Measurements from ENCODE around the gene SLC34A1. TPM values are rescaled to one million over a fixed set of nuclear protein-coding genes. Genes with fewer than 3 reads are reported as not detected.
A peak's percentile ranks its signal among the peaks of the same experiment; 100 is the strongest.

Gene SLC34A1
- total RNA-seq, 4 donors from 2014 or later, result not detected

DNA sequence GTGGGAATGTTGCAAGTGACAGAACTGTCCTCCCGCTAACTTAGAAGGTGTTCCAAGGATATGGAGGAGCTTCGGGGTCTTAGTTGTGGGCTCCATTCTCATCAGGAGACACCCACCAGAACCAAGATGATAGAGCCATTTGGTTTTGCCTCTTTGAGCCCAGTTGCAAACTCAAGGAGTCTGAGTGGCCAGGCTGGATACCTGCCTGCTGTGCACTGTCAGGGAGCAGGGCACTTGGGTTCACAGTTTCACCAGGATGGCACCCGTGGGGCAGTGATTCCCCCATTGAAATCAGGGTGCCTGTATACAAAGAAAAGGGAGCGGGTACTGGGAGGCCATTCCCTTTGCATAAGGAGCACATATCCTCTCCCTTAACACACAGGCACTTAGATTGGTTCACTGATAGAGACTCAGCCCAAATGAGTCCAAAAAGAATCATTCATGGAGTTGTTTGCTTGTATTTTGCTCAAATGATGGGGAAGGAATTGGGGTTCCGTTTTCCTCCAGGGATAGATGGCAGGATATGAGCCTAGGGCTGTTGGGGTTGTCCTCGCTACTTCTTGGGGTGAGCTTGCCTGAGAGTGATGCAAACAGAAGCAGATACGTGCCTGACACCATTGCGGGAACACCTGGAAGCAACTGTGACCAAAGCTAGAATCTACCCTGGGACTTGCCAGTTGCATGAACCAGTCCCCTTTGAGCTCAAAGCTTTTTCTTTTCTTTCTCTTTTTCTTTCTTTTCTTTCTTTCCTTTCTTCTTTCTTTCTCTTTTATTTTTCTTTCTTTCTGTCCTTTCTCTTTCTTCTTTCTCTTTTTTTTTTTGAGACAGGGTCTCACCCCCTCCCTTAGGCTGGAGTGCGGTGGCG, 61.0 kb downstream of the SLC34A1 start:
- ATAC-seq (no peak), DNase-seq (no peak)
- in situ Hi-C loops (cut with MboI; ENCODE audit: low sequenced_read_pairs in 4 of 4) (loop anchor here in 1 of 4 donors (10.0 kb wide), 1 partner anchor 50 kb away; no protein-coding TSS in a partner anchor), intact Hi-C loops (cut with DNase I; ENCODE audit: low total_unique reads) (no loop called here)
- Histone ChIP-seq H3K27me3 (peaks cover under 1 to 27% (median 21%) of the 10 kb centered on the region in 3 donors), H3K27ac (no peak overlapping the region), H3K4me1 (peaks cover 12 to 19% of the 10 kb centered on the region in 2 donors), H3K36me3 (peaks cover 0 to 11% of the 10 kb centered on the region in 2 donors), H3K9me3 (no peaks in the 10 kb centered on the region), H3K4me3 (no peak overlapping the region)
- TF ChIP-seq, protein P1, sequence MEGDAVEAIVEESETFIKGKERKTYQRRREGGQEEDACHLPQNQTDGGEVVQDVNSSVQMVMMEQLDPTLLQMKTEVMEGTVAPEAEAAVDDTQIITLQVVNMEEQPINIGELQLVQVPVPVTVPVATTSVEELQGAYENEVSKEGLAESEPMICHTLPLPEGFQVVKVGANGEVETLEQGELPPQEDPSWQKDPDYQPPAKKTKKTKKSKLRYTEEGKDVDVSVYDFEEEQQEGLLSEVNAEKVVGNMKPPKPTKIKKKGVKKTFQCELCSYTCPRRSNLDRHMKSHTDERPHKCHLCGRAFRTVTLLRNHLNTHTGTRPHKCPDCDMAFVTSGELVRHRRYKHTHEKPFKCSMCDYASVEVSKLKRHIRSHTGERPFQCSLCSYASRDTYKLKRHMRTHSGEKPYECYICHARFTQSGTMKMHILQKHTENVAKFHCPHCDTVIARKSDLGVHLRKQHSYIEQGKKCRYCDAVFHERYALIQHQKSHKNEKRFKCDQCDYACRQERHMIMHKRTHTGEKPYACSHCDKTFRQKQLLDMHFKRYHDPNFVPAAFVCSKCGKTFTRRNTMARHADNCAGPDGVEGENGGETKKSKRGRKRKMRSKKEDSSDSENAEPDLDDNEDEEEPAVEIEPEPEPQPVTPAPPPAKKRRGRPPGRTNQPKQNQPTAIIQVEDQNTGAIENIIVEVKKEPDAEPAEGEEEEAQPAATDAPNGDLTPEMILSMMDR (IDR thresholded peaks at IDR 0.05 in 4 of 5, conservative IDR thresholded peaks at IDR 0.05 in 1 of 5), result no peak
- no peak for TF ChIP-seq POLR2A (IDR thresholded peaks at IDR 0.05)

DNA sequence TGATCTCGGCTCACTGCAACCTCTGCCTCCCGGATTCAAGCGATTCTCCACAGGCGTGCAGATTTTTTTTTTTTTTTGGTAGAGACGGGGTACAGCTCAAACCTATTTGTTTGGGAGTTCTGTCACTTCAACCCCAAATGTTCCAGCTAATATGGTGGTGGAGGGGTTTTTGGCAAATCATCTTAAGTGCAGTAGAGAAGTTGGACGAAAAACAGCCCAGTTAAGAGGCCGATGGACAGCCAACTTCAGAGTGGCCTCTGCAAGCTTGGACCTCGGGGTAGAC, 61.6 kb downstream of the SLC34A1 start:
- Histone ChIP-seq H3K9me3 (no peaks in the 10 kb centered on the region), H3K27ac (no peak overlapping the region), H3K27me3 (peaks cover 7 to 33% (median 21%) of the 10 kb centered on the region in 3 donors), H3K4me3 (peak overlapping the region in 1 of 4 donors; percentile 60), H3K36me3 (peaks cover 0 to 11% of the 10 kb centered on the region in 2 donors), H3K4me1 (peaks cover 12 to 19% of the 10 kb centered on the region in 2 donors)
- intact Hi-C loops (cut with DNase I; ENCODE audit: low total_unique reads) (loop anchor here (2.0 kb wide), 1 partner anchor 19 kb away; the partner anchor contains the start of gene GRK6), in situ Hi-C loops (cut with MboI; ENCODE audit: low sequenced_read_pairs in 4 of 4) (loop anchor here in 1 of 4 donors (10.0 kb wide), 1 partner anchor 51 kb away; no protein-coding TSS in a partner anchor)
- no peak for DNase-seq
- ATAC-seq, result no peak
- TF ChIP-seq POLR2A (IDR thresholded peaks at IDR 0.05), result no peak
- TF ChIP-seq, protein P1 (IDR thresholded peaks at IDR 0.05 in 4 of 5, conservative IDR thresholded peaks at IDR 0.05 in 1 of 5), result no peak

DNA sequence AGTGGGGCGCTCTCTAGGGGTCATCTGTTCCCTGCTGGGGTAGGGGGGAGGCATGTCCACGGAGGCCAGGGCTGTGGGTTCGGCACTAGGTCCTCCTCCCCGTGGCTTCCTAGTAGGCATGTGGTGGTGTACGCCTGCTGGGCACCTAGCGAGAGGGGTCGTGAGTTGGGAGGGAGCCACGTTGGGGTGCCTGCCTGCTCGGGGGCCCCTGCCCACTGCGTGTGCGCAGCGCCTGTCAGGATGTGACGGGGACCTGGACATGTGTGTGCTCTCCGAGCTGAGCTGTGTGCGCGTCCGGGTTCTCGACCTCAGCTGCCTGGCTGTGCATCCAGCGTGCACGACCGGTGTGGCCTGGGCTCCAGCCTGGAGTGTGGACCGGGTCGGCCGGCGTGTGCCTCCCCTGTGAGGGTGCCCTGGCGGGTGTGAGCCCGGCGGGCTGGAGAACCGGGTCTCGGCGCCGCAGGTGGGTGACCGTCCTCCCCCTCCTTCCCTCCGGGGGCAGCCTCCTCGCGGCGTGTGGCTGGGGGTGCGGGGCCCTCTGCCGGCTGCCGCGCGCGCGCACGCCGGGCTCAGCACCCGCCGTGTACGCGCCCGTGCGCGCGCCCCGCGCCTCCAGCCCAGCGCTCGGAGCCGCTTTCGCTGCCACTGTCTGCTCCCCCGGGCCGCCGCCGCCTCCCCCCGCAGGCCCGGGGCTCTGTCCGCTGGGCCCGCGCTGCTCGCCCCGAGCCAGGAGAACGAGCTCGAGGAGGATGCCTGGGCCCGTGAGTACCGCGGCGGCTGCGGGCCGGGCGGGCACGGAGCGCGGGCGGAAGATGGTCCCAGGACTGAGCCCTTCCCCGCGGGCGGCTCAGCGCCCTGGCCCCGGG, 62.2 kb downstream of the SLC34A1 start, which contains the start of gene PRR7:
TSS of gene PRR7 (plus strand) at position 615 of the 866 bp plus-strand sequence. CDS start 8,254 bp downstream, outside the sequence.
- Histone ChIP-seq H3K36me3 (peaks cover 0 to 6% of the 10 kb centered on the region in 2 donors), H3K4me3 (peak within 1 kb of the TSS; percentile 47 to 68 (median 54)), H3K27me3 (peaks cover 7 to 33% (median 21%) of the 10 kb centered on the region in 3 donors), H3K27ac (no peak within 1 kb of the TSS), H3K4me1 (peaks cover 12 to 19% of the 10 kb centered on the region in 2 donors), H3K9me3 (no peaks in the 10 kb centered on the region)
- DNase-seq (no peak), ATAC-seq (peak; percentile 55 to 67)
- intact Hi-C loops (cut with DNase I; ENCODE audit: low total_unique reads) (loop anchor here (2.0 kb wide), 1 partner anchor 20 kb away; the partner anchor contains the start of gene GRK6), in situ Hi-C loops (cut with MboI; ENCODE audit: low sequenced_read_pairs in 4 of 4) (loop anchor here in 1 of 4 donors (10.0 kb wide), 1 partner anchor 52 kb away; no protein-coding TSS in a partner anchor)
- TF ChIP-seq POLR2A (IDR thresholded peaks at IDR 0.05), result peak in 1 of 2 donors; percentile 17
- TF ChIP-seq, protein P1 (IDR thresholded peaks at IDR 0.05 in 4 of 5, conservative IDR thresholded peaks at IDR 0.05 in 1 of 5), result peak in 1 of 5 experiments; percentile 29

DNA sequence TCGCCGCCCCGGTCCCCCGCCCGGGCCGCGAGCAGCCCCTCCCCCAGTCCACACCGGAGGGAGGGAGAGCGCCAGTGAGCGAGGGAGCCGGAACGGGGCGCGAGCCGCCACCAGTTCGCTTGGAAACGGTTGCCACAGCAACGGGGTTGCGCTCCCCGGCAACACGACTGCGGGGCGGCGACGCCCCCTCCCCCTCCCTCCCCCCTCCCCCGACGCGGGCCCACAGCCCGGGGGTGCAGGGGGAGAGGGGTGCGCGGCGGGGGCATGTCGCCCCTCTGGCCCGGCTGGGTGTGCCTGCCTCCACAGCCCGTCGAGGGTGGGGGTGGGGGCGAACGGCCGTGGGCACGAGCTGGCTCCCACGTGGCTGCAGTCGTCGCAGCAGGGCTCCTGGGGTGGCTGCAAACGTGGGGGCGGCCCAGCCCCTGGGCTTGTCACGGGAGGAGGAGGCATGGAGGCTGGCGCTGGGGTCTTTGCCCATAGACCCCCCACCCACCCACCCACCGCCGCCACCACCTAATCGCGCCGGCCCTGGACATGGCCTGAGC, 62.9 kb downstream of the SLC34A1 start:
- Histone ChIP-seq H3K27me3 (peaks cover 7 to 33% (median 21%) of the 10 kb centered on the region in 3 donors), H3K4me3 (peak overlapping the region; percentile 47 to 68 (median 54)), H3K36me3 (no peaks in the 10 kb centered on the region), H3K4me1 (peaks cover 12 to 19% of the 10 kb centered on the region in 2 donors), H3K9me3 (no peaks in the 10 kb centered on the region), H3K27ac (no peak overlapping the region)
- intact Hi-C loops (cut with DNase I; ENCODE audit: low total_unique reads), result loop anchor here (2.0 kb wide), 1 partner anchor 20 kb away; the partner anchor contains the start of gene GRK6
- peak in 1 of 2 donors; percentile 28 for ATAC-seq
- no peak for DNase-seq
- in situ Hi-C loops (cut with MboI; ENCODE audit: low sequenced_read_pairs in 4 of 4), result loop anchor here in 1 of 4 donors (10.0 kb wide), 1 partner anchor 52 kb away; no protein-coding TSS in a partner anchor
- no peak for TF ChIP-seq POLR2A (IDR thresholded peaks at IDR 0.05)
- TF ChIP-seq, protein P1 (IDR thresholded peaks at IDR 0.05 in 4 of 5, conservative IDR thresholded peaks at IDR 0.05 in 1 of 5), result no peak
